ENCODE results near the gene DLGAP1. TPM values are rescaled to one million over a fixed set of nuclear protein-coding genes. Genes with fewer than 3 reads are reported as not detected.

DLGAP1 gene
- total and polyA plus RNA-seq, 10 of the 15 experiments (the other 5 are each of a cell fraction or from before 2014, with no cell fraction given), result 0.23 to 27.6 (median 1.9) TPM

- TF ChIP-seq ZBTB11 (CRISPR knock-in tag; IDR thresholded peaks at IDR 0.05), result no peak
- no peak for TF ChIP-seq SUPT20H (IDR thresholded peaks at IDR 0.05; ENCODE audit: borderline replicate concordance, control insufficient read depth, low read depth, low read length)
- TF ChIP-seq WRNIP1 (IDR thresholded peaks at IDR 0.05; ENCODE audit: borderline replicate concordance, low read depth, low read length), result no peak
These were observed 702.0 kb downstream of the DLGAP1 start (continued) for GRCh38 chr18:3753106-3753505.

- POLR2A ChIA-PET, result no interaction called here
- CTCF ChIA-PET, result interaction anchor here (0.6 to 1.5 kb wide), 3 partner anchors 15 to 33 kb away, joined by 3 read pairs; no protein-coding TSS in a partner anchor
- in situ Hi-C loops (cut with MboI) (no loop called here), intact Hi-C loops (cut with micrococcal nuclease; ENCODE audit: unreplicated experiment) (no loop called here)
- SMC1A ChIA-PET (ENCODE audit: uncharacterized antibody, unreplicated experiment), result no interaction called here
- no TSS peak for BruUV-seq (replicated peaks)
- no peak overlapping the region for H3K4me3 ChIP-seq
- ATAC-seq, result no peak
- H3K4me1 ChIP-seq (ENCODE audit: control insufficient read depth, insufficient read depth, low read length), result no peaks in the 10 kb centered on the region
- H3K9ac ChIP-seq (ENCODE audit: control insufficient read depth, insufficient read depth, low read length), result no peak overlapping the region
- no peaks in the 10 kb centered on the region for H3K27me3 ChIP-seq (replicated peaks in 1 of 2; ENCODE audit: control insufficient read depth in 2 of 2, insufficient read depth in 2 of 2, low read length in 1 of 2)
- RAD21 ChIA-PET (ENCODE audit: unreplicated experiment), result no interaction called here
- FAIRE-seq, result no peak
- H3K27ac ChIP-seq (ENCODE audit: control insufficient read depth, insufficient read depth), result no peak overlapping the region
- H2AFZ ChIP-seq (ENCODE audit: control insufficient read depth, low read depth, low read length), result no peak overlapping the region
- H3K36me3 ChIP-seq (ENCODE audit: control insufficient read depth in 2 of 2, insufficient read depth in 2 of 2, low read length in 1 of 2), result no peaks in the 10 kb centered on the region
- H3K79me2 ChIP-seq (ENCODE audit: control insufficient read depth, insufficient read depth, low read length), result no peaks in the 10 kb centered on the region
- H3K9me3 ChIP-seq (replicated peaks; ENCODE audit: control insufficient read depth, insufficient read depth, low read length), result no peaks in the 10 kb centered on the region
- TF ChIP-seq SMAD5 (IDR thresholded peaks at IDR 0.05; ENCODE audit: low read depth) (no peak), NFIC (IDR thresholded peaks at IDR 0.05; ENCODE audit: low read depth, low read length) (no peak), BRCA1 (IDR thresholded peaks at IDR 0.05; ENCODE audit: low read depth, low read length) (no peak), BCLAF1 (IDR thresholded peaks at IDR 0.05) (no peak), HCFC1 (IDR thresholded peaks at IDR 0.05; ENCODE audit: low read length) (no peak), NBN (IDR thresholded peaks at IDR 0.05) (no peak), SUZ12 (IDR thresholded peaks at IDR 0.05; ENCODE audit: unreplicated experiment) (no peak), PAX5 (IDR thresholded peaks at IDR 0.05; ENCODE audit: borderline replicate concordance, low read depth, low read length) (no peak), POLR2AphosphoS2 (IDR thresholded peaks at IDR 0.05; ENCODE audit: low read depth, low read length) (no peak), WRNIP1 (IDR thresholded peaks at IDR 0.05; ENCODE audit: borderline replicate concordance, low read depth, low read length) (no peak), CREM (IDR thresholded peaks at IDR 0.05; ENCODE audit: low read depth) (no peak), CREB1 (IDR thresholded peaks at IDR 0.05; ENCODE audit: low read depth) (no peak), POU2F2 (IDR thresholded peaks at IDR 0.05; ENCODE audit: borderline replicate concordance, low read depth, low read length) (no peak)
- H3K4me2 ChIP-seq (ENCODE audit: control insufficient read depth, insufficient read depth), result no peak overlapping the region
- no peak for DNase-seq (ENCODE audit: low read depth, low spot score)
- WGBS (ENCODE audit: insufficient coverage, insufficient replicate concordance, low lambda C conversion rate, missing lambda C conversion rate), result 59% methylated on average over 3 of the region's 3 CpGs
- H4K20me1 ChIP-seq (ENCODE audit: control insufficient read depth, insufficient read depth), result no peaks in the 10 kb centered on the region
These were observed 707.0 kb downstream of the DLGAP1 start for GRCh38 chr18:3748086-3748485.
